ENCODE results near the gene RAD52.

DNA sequence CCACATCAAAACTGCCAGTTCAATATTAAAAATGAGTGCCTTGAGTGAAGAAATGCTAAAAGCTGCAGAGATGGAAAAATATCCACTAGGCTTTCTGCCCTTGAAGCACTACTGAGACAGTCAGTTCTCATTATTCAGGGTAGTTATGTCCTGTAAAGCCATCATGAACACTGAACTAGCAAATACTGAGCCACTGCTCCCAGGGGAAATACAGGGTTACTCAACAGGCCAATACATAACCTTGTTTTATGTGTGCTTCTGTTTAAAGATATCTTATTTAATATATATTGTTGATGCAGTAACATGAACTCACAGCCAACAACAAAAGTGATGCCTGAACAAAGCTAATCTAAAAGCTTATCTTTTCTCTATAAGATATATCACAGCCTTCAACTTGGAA, 3.3 kb downstream of the RAD52 start:
- no peak for TF ChIP-seq EZH2 (IDR thresholded peaks at IDR 0.05)
- no peak for TF ChIP-seq POLR2AphosphoS5 (IDR thresholded peaks at IDR 0.05; ENCODE audit: borderline replicate concordance, low read depth, low read length)
- TF ChIP-seq FOXP2 (optimal IDR thresholded peaks at IDR 0.05; ENCODE audit: control extremely low read depth, extremely low read length, insufficient read depth), result no peak
